RWPE1 (cell line): ENCODE measurements around the gene NRDC.
"Not testable (repeated sequence)": the region's sequence is repeated elsewhere in the genome, so short reads cannot be mapped to it uniquely, and the experiment has no call there.

ENCODE experiments used
- CTCF ChIA-PET: fragments of 350-600 bp; sonication (Branson Sonifier 250); formaldehyde crosslinking; extraction: SDS; loops from one replicate; lab custom pipeline; 2021; lab: Yijun Ruan, JAX
- POLR2A ChIA-PET: fragments of 400-600 bp; formaldehyde crosslinking; extraction: SDS; loops from one replicate; lab custom pipeline; 2020; ENCODE audit warnings: antibody characterized with exemption; ENCODE audit not compliant: low non-redundant PET; lab: Yijun Ruan, JAX
- DNase-seq: peaks from one replicate; pipeline ENCODE4 v3.0.0; 2012; ENCODE audit warnings: low spot score
- H3K27ac ChIP-seq: fragments of 450-650 bp; 2 replicates; pipeline ENCODE4 v1.5.1; 2017
- CTCF ChIP-seq: fragments of 450-650 bp; conservative IDR thresholded peaks from 2 replicates; pipeline ENCODE4 v1.5.1; 2017; ENCODE audit warnings: low read depth, mild to moderate bottlenecking

Gene NRDC

DNA sequence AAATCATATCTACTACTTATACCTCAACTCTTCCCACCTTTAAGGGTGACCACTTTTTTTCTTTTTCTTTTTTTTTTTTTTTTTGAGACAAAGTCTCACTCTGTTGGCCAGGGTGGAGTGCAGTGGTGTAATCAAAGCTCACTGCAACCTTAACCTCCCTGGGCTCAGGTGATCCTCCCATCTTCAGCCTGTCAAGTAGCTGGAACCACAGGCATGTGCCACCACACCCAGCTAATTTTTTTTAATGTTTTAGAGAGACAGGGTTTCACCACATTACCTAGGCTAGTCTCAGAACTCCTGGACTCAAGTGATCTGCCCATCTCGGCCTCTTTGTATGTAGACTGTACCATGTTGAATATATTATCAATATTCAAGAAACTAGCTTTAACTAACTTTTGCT, 39.4 kb downstream of the NRDC start:
- DNase-seq: no peak
- H3K27ac ChIP-seq: no peak overlapping the region
- ChIA-PET CTCF (interaction anchor here (0.6 to 0.9 kb wide), 3 partner anchors 22 to 163 kb away, joined by 4 to 6 read pairs (median 6); no protein-coding TSS in a partner anchor), POLR2A (no interaction called here)
- TF ChIP-seq CTCF: no peak

GRCh38 chr1:51837243-51837642, 41.3 kb downstream of the NRDC start:
- H3K27ac ChIP-seq: no peak overlapping the region
- POLR2A ChIA-PET: no interaction called here
- CTCF ChIA-PET: interaction anchor here (0.6 kb wide), 1 partner anchor 504 kb away, joined by 3 read pairs; no protein-coding TSS in a partner anchor
- TF ChIP-seq CTCF: no peak
- no peak for DNase-seq

DNA sequence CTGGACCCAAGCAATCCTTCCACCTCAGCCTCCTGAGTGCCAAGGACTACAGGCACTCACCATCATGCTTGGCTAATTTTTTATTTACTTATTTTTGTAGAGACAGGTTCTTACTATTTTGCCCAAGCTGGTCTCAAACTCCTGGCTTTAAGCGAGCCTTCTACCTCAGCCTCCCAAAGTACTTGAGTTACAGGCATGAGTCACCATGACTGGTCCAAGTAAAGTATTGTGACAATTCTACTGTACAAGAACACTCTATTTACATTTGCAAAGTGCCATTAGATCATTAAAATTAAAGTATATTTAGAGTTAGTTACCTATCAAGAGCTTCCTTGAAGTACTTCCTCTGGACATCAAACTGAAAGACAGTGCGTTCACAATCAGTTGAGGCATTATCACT, 44.8 kb downstream of the NRDC start:
- POLR2A ChIA-PET: no interaction called here
- TF ChIP-seq CTCF: no peak
- no peak overlapping the region for H3K27ac ChIP-seq
- CTCF ChIA-PET: no interaction called here
- DNase-seq: no peak

DNA sequence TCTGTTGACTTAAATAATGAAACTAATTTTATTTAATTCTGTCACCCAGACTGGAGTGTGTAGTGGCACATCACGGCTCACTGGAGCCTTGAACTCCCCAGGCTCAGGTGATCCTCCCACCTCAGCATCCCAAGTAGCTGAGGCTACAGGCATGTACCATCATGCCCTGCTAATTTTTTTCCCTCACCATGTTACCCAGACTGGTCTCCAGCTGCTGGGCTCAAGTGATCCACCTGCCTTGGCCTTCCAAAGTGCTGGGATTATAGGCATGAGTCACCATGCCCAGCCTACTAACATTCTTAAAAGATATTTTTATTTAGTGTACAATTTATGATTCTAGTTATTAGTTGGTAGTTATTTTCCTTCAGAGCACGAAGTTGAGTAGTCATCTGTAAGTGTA, 49.5 kb downstream of the NRDC start:
- no peak for TF ChIP-seq CTCF
- peak overlapping the region; percentile 60 for H3K27ac ChIP-seq
- CTCF ChIA-PET: no interaction called here
- peak; percentile 31 for DNase-seq
- POLR2A ChIA-PET: no interaction called here

GRCh38 chr1:51819810-51820209, 58.7 kb downstream of the NRDC start:
- no peak for TF ChIP-seq CTCF
- H3K27ac ChIP-seq: no peak overlapping the region
- CTCF ChIA-PET: no interaction called here
- DNase-seq: no peak
- POLR2A ChIA-PET: no interaction called here

GRCh38 chr1:51819021-51819420, 59.5 kb downstream of the NRDC start:
- DNase-seq, CTCF ChIA-PET, POLR2A ChIA-PET, H3K27ac ChIP-seq: not testable (repeated sequence)

DNA sequence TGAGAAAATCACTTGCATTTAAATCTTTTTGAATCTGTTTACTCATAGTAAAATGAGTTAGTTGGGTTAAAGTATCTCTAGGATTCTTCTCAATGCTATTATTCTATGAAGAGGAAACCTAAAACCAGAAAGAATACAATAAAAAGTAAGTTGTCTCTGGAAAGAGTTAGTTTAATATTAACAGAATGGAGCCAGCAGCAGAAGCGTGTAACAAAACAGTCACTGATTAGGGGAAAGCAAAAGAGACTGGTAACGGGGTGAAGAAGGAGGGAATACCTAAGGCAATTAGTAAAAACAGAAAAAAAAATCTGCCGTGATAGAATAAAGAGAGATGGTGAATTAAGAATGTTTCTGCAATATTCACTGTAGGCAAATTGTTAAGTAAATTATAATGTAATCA, 60.0 kb downstream of the NRDC start:
- POLR2A ChIA-PET: no interaction called here
- H3K27ac ChIP-seq: no peak overlapping the region
- CTCF ChIA-PET: no interaction called here
- no peak for DNase-seq
- no peak for TF ChIP-seq CTCF
